Endothelial cell of umbilical vein (primary cell): ENCODE data around the gene LGALS12. TPM values are rescaled to one million over a fixed set of nuclear protein-coding genes. Genes with fewer than 3 reads are reported as not detected.

Source experiments
- BruUV-seq: library from RNA; stranded (reverse); fragments of 400-500 nt; replicated peaks from 2 replicates; lab custom pipeline; 2021; lab: Mats Ljungman, UMichigan
- CTCF ChIA-PET: fragments of 300-600, 350-600 bp; sonication (Branson Sonifier 250); formaldehyde crosslinking; loops from one replicate; lab custom pipeline; 2021; ENCODE audit warnings: antibody characterized with exemption, inconsistent platforms; lab: Charles Lee
- POLR2A ChIA-PET: fragments of 300-600, 350-600 bp; sonication (Branson Sonifier 250); formaldehyde crosslinking; loops from one replicate; lab custom pipeline; 2021; ENCODE audit warnings: antibody characterized with exemption, inconsistent platforms; lab: Charles Lee
- DNase-seq: peaks from one replicate; pipeline ENCODE4 v3.0.0-alpha.2; 2011; ENCODE audit warnings: low read depth, low spot score
- FAIRE-seq: peaks from 2 replicates; lab custom pipeline; 2011; peaks lifted over from hg19 to GRCh38; lab: Jason Lieb, UNC
- H2AFZ ChIP-seq: 2 replicates; pipeline ENCODE4 v1.6.0; 2012; ENCODE audit warnings: low read depth, low read length, control low read depth, inconsistent platforms
- H3K27ac ChIP-seq: 2 replicates; pipeline ENCODE4 v1.5.1; 2011; ENCODE audit warnings: low read depth, mild to moderate bottlenecking, control low read depth, low read length, moderate library complexity; ENCODE audit not compliant: insufficient read depth
- H3K27me3 ChIP-seq, 2 experiments: 2 replicates each; pipeline versions ENCODE4 v1.6.0 to v1.6.1; 2011; ENCODE audit warnings: low read length in 2 of 2, mixed read lengths in 1 of 2; ENCODE audit not compliant: control insufficient read depth in 2 of 2, insufficient read depth in 2 of 2
- H3K36me3 ChIP-seq, 2 experiments: 2 replicates in 1 of 2; 3 replicates in 1 of 2; pipeline ENCODE4 v1.5.1; 2011; ENCODE audit warnings: low read length in 2 of 2, mild to moderate bottlenecking in 1 of 2, moderate library complexity in 1 of 2; ENCODE audit not compliant: control insufficient read depth in 2 of 2, insufficient read depth in 2 of 2; ENCODE audit errors: extremely low read depth in 1 of 2
- H3K4me1 ChIP-seq: 3 replicates; pipeline ENCODE4 v1.5.1; 2011; ENCODE audit warnings: mild to moderate bottlenecking, low read length; ENCODE audit not compliant: control insufficient read depth, insufficient read depth; ENCODE audit errors: extremely low read depth
- H3K4me2 ChIP-seq: 2 replicates; pipeline ENCODE4 v1.6.1; 2011; ENCODE audit warnings: low read length, control low read depth, mixed read lengths; ENCODE audit not compliant: insufficient read depth
- H3K4me3 ChIP-seq, 3 experiments: fragments of 200-600 bp in 1 of 3; sonication (generic), shearing (Covaris generic) in 1 of 3; replicated peaks in 1 of 3; 2 replicates each; pipeline ENCODE4 v1.5.1; 2011 to 2016; ENCODE audit warnings: control low read depth in 3 of 3, low read length in 3 of 3, mild to moderate bottlenecking in 2 of 3, inconsistent platforms in 1 of 3, low read depth in 1 of 3, moderate library complexity in 1 of 3; ENCODE audit not compliant: insufficient read depth in 1 of 3
- H3K79me2 ChIP-seq: 2 replicates; pipeline ENCODE4 v1.6.0; 2012; ENCODE audit warnings: low read length, inconsistent platforms; ENCODE audit not compliant: control insufficient read depth, insufficient read depth
- H3K9ac ChIP-seq: replicated peaks from 2 replicates; pipeline ENCODE3; 2011; ENCODE audit warnings: low read length, control low read depth; ENCODE audit not compliant: insufficient read depth; ENCODE audit errors: extremely low read depth
- H3K9me1 ChIP-seq: replicated peaks from 3 replicates; pipeline ENCODE4 v1.6.0; 2011; ENCODE audit warnings: mild to moderate bottlenecking, low read length; ENCODE audit not compliant: control insufficient read depth, insufficient read depth; ENCODE audit errors: extremely low read depth
- H3K9me3 ChIP-seq: replicated peaks from 2 replicates; pipeline ENCODE4 v1.5.1; 2012; ENCODE audit warnings: low read length, inconsistent platforms; ENCODE audit not compliant: control insufficient read depth, insufficient read depth
- H4K20me1 ChIP-seq: replicated peaks from 2 replicates; pipeline ENCODE3; 2011; ENCODE audit warnings: mild to moderate bottlenecking, low read length; ENCODE audit not compliant: control insufficient read depth, insufficient read depth; ENCODE audit errors: extremely low read depth
- CTCF ChIP-seq, 2 donors: IDR thresholded peaks; 1 replicate in 1 of 2; 2 replicates in 1 of 2; pipeline ENCODE4 v1.5.1; 2011; ENCODE audit warnings: low read length in 2 of 2, mild to moderate bottlenecking in 2 of 2, moderate library complexity in 2 of 2, control low read depth in 1 of 2, inconsistent platforms in 1 of 2, low read depth in 1 of 2; ENCODE audit not compliant: insufficient read depth in 1 of 2; ENCODE audit errors: extremely low read depth in 1 of 2
- EZH2 ChIP-seq: IDR thresholded peaks from 2 replicates; pipeline ENCODE4 v1.6.1; 2012; ENCODE audit warnings: borderline replicate concordance, low read depth, mild to moderate bottlenecking, moderate library complexity, low read length, inconsistent platforms; ENCODE audit not compliant: severe bottlenecking
- FOS ChIP-seq: IDR thresholded peaks from 2 replicates; pipeline ENCODE4 v1.6.1; 2011; ENCODE audit warnings: mild to moderate bottlenecking, low read length, moderate library complexity, borderline replicate concordance; ENCODE audit not compliant: insufficient read depth
- GATA2 ChIP-seq: IDR thresholded peaks from 2 replicates; pipeline ENCODE4 v1.7.0; 2011; ENCODE audit warnings: low read depth, mild to moderate bottlenecking, moderate library complexity, mixed read lengths, low read length; ENCODE audit not compliant: insufficient read length, insufficient read depth
- JUN ChIP-seq: IDR thresholded peaks from 2 replicates; pipeline ENCODE4 v1.6.1; 2011; ENCODE audit warnings: borderline replicate concordance, low read depth; ENCODE audit not compliant: insufficient read length, insufficient read depth
- MAX ChIP-seq: IDR thresholded peaks from 2 replicates; pipeline ENCODE4 v1.6.1; 2011; ENCODE audit not compliant: insufficient read depth, insufficient read length
- MYC ChIP-seq: IDR thresholded peaks from one replicate; pipeline ENCODE4 v1.6.1; 2011; ENCODE audit warnings: mild to moderate bottlenecking, low read depth, low read length
- POLR2A ChIP-seq: IDR thresholded peaks from 2 replicates; pipeline ENCODE4 v1.6.1; 2012; ENCODE audit warnings: low read depth, mild to moderate bottlenecking, control low read depth, low read length
- POLR2AphosphoS5 ChIP-seq: IDR thresholded peaks from 2 replicates; pipeline ENCODE4 v1.6.1; 2012; ENCODE audit warnings: low read depth, mild to moderate bottlenecking, control low read depth, low read length, moderate library complexity; ENCODE audit not compliant: insufficient read depth
- dilution Hi-C: fragments of 300-500 bp; cut with MboI; formaldehyde crosslinking; loops from one replicate; pipeline ENCODE4 v1.15.0; 2019; ENCODE audit warnings: low sequenced_read_pairs; ENCODE audit not compliant: extremely low pct_ligation_motif_present
- intact Hi-C: fragments of 100-400 bp; cut with micrococcal nuclease; formaldehyde crosslinking; loops from one replicate; pipeline ENCODE4 v1.10.0; 2022
- polyA plus RNA-seq, 4 experiments: library from polyadenylated mRNA; depleted of rRNA in 3 of 4; stranded (reverse) in 3 of 4; unstranded in 1 of 4; fragments of >200 nt; gene quantifications; 2 replicates each; pipeline versions ENCODE4 v1.2.1 to v1.2.3, GENCODE V29; 2011 to 2012; ENCODE audit warnings: missing spikeins in 1 of 4
- total RNA-seq: library from RNA; stranded (reverse); gene quantifications from 2 replicates; pipeline ENCODE4 v1.2.3, GENCODE V29; 2021

Gene LGALS12
- total and polyA plus RNA-seq, 2 donors (not counting 3 experiments of a cell fraction or from before 2014, with no cell fraction given) = not detected

DNA sequence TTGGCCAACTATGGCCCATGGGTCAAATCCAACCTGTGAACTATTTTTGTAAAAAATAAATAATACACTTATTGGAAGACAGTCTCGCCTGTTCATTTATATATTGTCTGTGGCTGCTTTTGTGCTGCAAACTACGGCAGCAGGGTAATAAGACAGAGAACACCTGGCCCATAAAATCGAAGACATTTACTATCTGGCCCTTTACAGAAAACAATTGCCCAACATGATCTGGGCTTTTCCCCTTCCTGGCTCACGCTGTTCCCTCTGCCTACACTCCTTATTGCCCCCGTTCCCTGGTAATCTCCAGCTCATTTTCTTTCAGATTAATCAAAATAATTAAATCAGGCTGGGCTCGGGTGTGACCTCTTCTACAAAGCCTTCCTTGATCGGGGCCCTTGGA is 51.7 kb downstream of the LGALS12 start:
- DNase-seq = no peak
- no peaks in the 10 kb centered on the region for H3K9me1 ChIP-seq
- no TSS peak for BruUV-seq
- intact Hi-C loops = no loop called here
- peaks cover 0 to 5% of the 10 kb centered on the region in 2 experiments for H3K27me3 ChIP-seq
- ChIA-PET POLR2A (no interaction called here), CTCF (no interaction called here)
- dilution Hi-C loops = no loop called here
- H3K9ac ChIP-seq = no peak overlapping the region
- TF ChIP-seq JUN (no peak), CTCF (IDR thresholded peaks at IDR 0.05; ENCODE audit: extremely low read depth in 1 of 2, insufficient read depth in 1 of 2, low read depth in 1 of 2, low read length in 2 of 2) (no peak), FOS (no peak), POLR2AphosphoS5 (no peak), MYC (no peak)
- no peaks in the 10 kb centered on the region for H3K4me1 ChIP-seq
- H3K36me3 ChIP-seq = no peaks in the 10 kb centered on the region
- H3K4me2 ChIP-seq = no peak overlapping the region
- no peak overlapping the region for H3K4me3 ChIP-seq
- no peak for FAIRE-seq
- H4K20me1 ChIP-seq = no peaks in the 10 kb centered on the region
- H3K79me2 ChIP-seq = no peaks in the 10 kb centered on the region
- H2AFZ ChIP-seq = no peak overlapping the region
- no peak overlapping the region for H3K27ac ChIP-seq
- H3K9me3 ChIP-seq = no peaks in the 10 kb centered on the region

- Histone ChIP-seq H3K27ac (no peak overlapping the region), H3K4me2 (no peak overlapping the region), H3K27me3 (peaks cover 0 to 8% of the 10 kb centered on the region in 2 experiments), H3K4me3 (no peak overlapping the region), H3K79me2 (no peaks in the 10 kb centered on the region), H3K36me3 (no peaks in the 10 kb centered on the region), H4K20me1 (no peaks in the 10 kb centered on the region), H2AFZ (no peak overlapping the region), H3K4me1 (no peaks in the 10 kb centered on the region), H3K9ac (no peak overlapping the region), H3K9me1 (no peaks in the 10 kb centered on the region), H3K9me3 (no peaks in the 10 kb centered on the region)
- BruUV-seq = no TSS peak
- intact Hi-C loops (no loop called here), dilution Hi-C loops (no loop called here)
- DNase-seq (no peak), FAIRE-seq (no peak)
- CTCF ChIA-PET = no interaction called here
- POLR2A ChIA-PET = no interaction called here
- no peak for TF ChIP-seq MAX
- no peak for TF ChIP-seq GATA2
- TF ChIP-seq FOS = no peak
- no peak for TF ChIP-seq CTCF (IDR thresholded peaks at IDR 0.05; ENCODE audit: extremely low read depth in 1 of 2, insufficient read depth in 1 of 2, low read depth in 1 of 2, low read length in 2 of 2)
- no peak for TF ChIP-seq JUN
- no peak for TF ChIP-seq MYC
- TF ChIP-seq EZH2 = no peak
- no peak for TF ChIP-seq POLR2A
- no peak for TF ChIP-seq POLR2AphosphoS5
These were observed 52.7 kb downstream of the LGALS12 start for GRCh38 chr11:63558459-63559157.
